CD4-positive, alpha-beta memory T cell (primary cell): ENCODE data around the gene KMT5C. TPM values are rescaled to one million over a fixed set of nuclear protein-coding genes. Genes with fewer than 3 reads are reported as not detected.

Source experiments
- CTCF ChIA-PET: fragments of 350-600 bp; sonication (Branson Sonifier 250); formaldehyde crosslinking; loops from one replicate; lab custom pipeline; 2021; ENCODE audit warnings: inconsistent platforms; ENCODE audit not compliant: partially characterized antibody; lab: Charles Lee
- POLR2A ChIA-PET: fragments of 350-600 bp; sonication (Branson Sonifier 250); formaldehyde crosslinking; loops from one replicate; lab custom pipeline; 2021; ENCODE audit not compliant: partially characterized antibody; lab: Charles Lee
- DNase-seq, 5 donors: peaks; one replicate each; pipeline versions ENCODE4 v3.0.0 to v3.0.0-alpha.2; 2020 to 2022; ENCODE audit warnings: mixed read lengths in 1 of 5
- H3K27ac ChIP-seq: one replicate; pipeline ENCODE4 v1.7.0; 2013; ENCODE audit warnings: low read depth, low read length
- H3K27me3 ChIP-seq: 2 replicates; pipeline ENCODE4 v1.7.0; 2013; ENCODE audit warnings: mild to moderate bottlenecking, low read length, moderate library complexity; ENCODE audit not compliant: insufficient read depth
- H3K36me3 ChIP-seq: 2 replicates; pipeline ENCODE4 v1.7.0; 2013; ENCODE audit warnings: mild to moderate bottlenecking, low read length, moderate library complexity; ENCODE audit not compliant: insufficient read depth
- H3K4me1 ChIP-seq: 2 replicates; pipeline ENCODE4 v1.7.0; 2013; ENCODE audit warnings: mild to moderate bottlenecking, low read length, moderate library complexity; ENCODE audit not compliant: insufficient read depth
- H3K4me3 ChIP-seq, 2 donors: one replicate each; pipeline ENCODE4 v1.7.0; 2013; ENCODE audit warnings: low read length in 2 of 2, mild to moderate bottlenecking in 1 of 2
- H3K9me3 ChIP-seq, 2 donors: one replicate each; pipeline ENCODE4 v1.7.0; 2013; ENCODE audit warnings: low read length in 2 of 2, control low read depth in 1 of 2; ENCODE audit not compliant: control insufficient read depth in 1 of 2
- H3K27ac Mint-ChIP-seq, 7 donors: one replicate each; pipeline ENCODE4 v1.8.0; 2020 to 2021; ENCODE audit warnings: mixed read lengths in 7 of 7, mild to moderate bottlenecking in 6 of 7, inconsistent platforms in 3 of 7, moderate library complexity in 3 of 7
- H3K27me3 Mint-ChIP-seq, 2 donors: one replicate each; pipeline ENCODE4 v1.8.0; 2020 to 2021; ENCODE audit warnings: mixed read lengths in 2 of 2
- H3K36me3 Mint-ChIP-seq, 2 donors: one replicate each; pipeline ENCODE4 v1.8.0; 2020 to 2021; ENCODE audit warnings: mixed read lengths in 2 of 2, inconsistent platforms in 1 of 2, mild to moderate bottlenecking in 1 of 2
- H3K4me1 Mint-ChIP-seq, 4 donors: one replicate each; pipeline ENCODE4 v1.8.0; 2020 to 2021; ENCODE audit warnings: mixed read lengths in 4 of 4, mild to moderate bottlenecking in 1 of 4
- H3K4me3 Mint-ChIP-seq, 8 donors: one replicate each; pipeline ENCODE4 v1.8.0; 2020 to 2021; ENCODE audit warnings: mixed read lengths in 8 of 8, mild to moderate bottlenecking in 7 of 8, moderate library complexity in 6 of 8, inconsistent platforms in 3 of 8
- H3K9me3 Mint-ChIP-seq, 8 donors: one replicate each; pipeline ENCODE4 v1.8.0; 2020 to 2021; ENCODE audit warnings: mixed read lengths in 8 of 8, mild to moderate bottlenecking in 5 of 8, inconsistent platforms in 3 of 8, moderate library complexity in 1 of 8
- intact Hi-C: fragments of 100-400 bp; cut with micrococcal nuclease; formaldehyde crosslinking; loops from one replicate; pipeline ENCODE4 v1.15.1; 2023
- polyA plus RNA-seq, 2 donors: library from polyadenylated mRNA; unstranded; fragments of 300-500 nt; fragmentation: Illumina TruSeq; gene quantifications; one replicate each; pipeline ENCODE4 v1.2.3, GENCODE V29; 2021
- total RNA-seq, 2 experiments: library from RNA; stranded (reverse); gene quantifications; one replicate each; pipeline ENCODE4 v1.2.3, GENCODE V29; 2021

Gene KMT5C
- total and polyA plus RNA-seq, 4 experiments from 2014 or later = 0.60 to 23.5 (median 12.3) TPM

- H3K27me3 Mint-ChIP-seq = no peaks in the 10 kb centered on the region
- H3K36me3 Mint-ChIP-seq = peaks cover 6 to 38% of the 10 kb centered on the region in 2 donors
- H3K9me3 Mint-ChIP-seq = no peaks in the 10 kb centered on the region
- Histone ChIP-seq H3K27me3 (no peaks in the 10 kb centered on the region), H3K4me1 (peaks cover 28% of the 10 kb centered on the region), H3K36me3 (peaks cover 30% of the 10 kb centered on the region), H3K27ac (no peak overlapping the region), H3K4me3 (no peak overlapping the region), H3K9me3 (no peaks in the 10 kb centered on the region)
- ChIA-PET POLR2A (interaction anchor here (2.9 to 12.9 kb wide), 2 partner anchors 9 to 13 kb away, joined by 15 to 247 read pairs; partner anchors contain the start of genes TMEM238 and UBE2S), CTCF (no interaction called here)
- peak overlapping the region in 1 of 7 donors; percentile 57 for H3K27ac Mint-ChIP-seq
- H3K4me3 Mint-ChIP-seq = peak overlapping the region in 1 of 8 donors; percentile 21
- H3K4me1 Mint-ChIP-seq = peaks cover 18 to 42% (median 26%) of the 10 kb centered on the region in 4 donors
- intact Hi-C loops = no loop called here
- DNase-seq = no peak
These were observed 53.4 kb downstream of the KMT5C start for GRCh38 chr19:55392820-55393761.

Other genes with a start within 250 kb of the KMT5C start
- 100 to 1,000 TPM; 165 TPM for gene PPP1R12C, start 222.2 kb upstream of the KMT5C start, total RNA-seq
- 1 to 10 TPM; 1.4 to 9.5 TPM for gene PPP1R12C, start 222.2 kb upstream of the KMT5C start, polyA plus RNA-seq
- gene TNNT1, start 190.7 kb upstream of the KMT5C start, total RNA-seq = not detected
- gene TNNT1, start 190.7 kb upstream of the KMT5C start, polyA plus RNA-seq = not detected
- gene TNNI3, start 182.1 kb upstream of the KMT5C start, total RNA-seq = not detected
- not detected for gene TNNI3, start 182.1 kb upstream of the KMT5C start, polyA plus RNA-seq
- gene DNAAF3, start 173.3 kb upstream of the KMT5C start, total RNA-seq = not detected
- under 1 TPM in 1 of 2 donors, not detected in 1; 0.93 TPM for gene DNAAF3, start 173.3 kb upstream of the KMT5C start, polyA plus RNA-seq
- gene SYT5, start 159.6 kb upstream of the KMT5C start, total RNA-seq = not detected
- gene SYT5, start 159.6 kb upstream of the KMT5C start, polyA plus RNA-seq = under 1 TPM; 0.29 to 0.59 TPM
- gene PTPRH, start 130.4 kb upstream of the KMT5C start, total RNA-seq = not detected
- gene PTPRH, start 130.4 kb upstream of the KMT5C start, polyA plus RNA-seq = not detected
- 10 to 100 TPM; 19.7 to 22.1 TPM for gene TMEM86B, start 111.1 kb upstream of the KMT5C start, total RNA-seq
- 1 to 10 TPM in 1 of 2 donors, not detected in 1; 3.5 TPM for gene TMEM86B, start 111.1 kb upstream of the KMT5C start, polyA plus RNA-seq
- gene PPP6R1, start 80.9 kb upstream of the KMT5C start, total RNA-seq = 100 to 1,000 TPM; 161 to 162 TPM
- 100 to 1,000 TPM in 1 of 2 donors, 10 to 100 TPM in 1; 22.9 to 107 TPM for gene PPP6R1, start 80.9 kb upstream of the KMT5C start, polyA plus RNA-seq
- gene HSPBP1, start 59.8 kb upstream of the KMT5C start, total RNA-seq = 10 to 100 TPM; 17.9 to 18.5 TPM
- gene HSPBP1, start 59.8 kb upstream of the KMT5C start, polyA plus RNA-seq = 10 to 100 TPM; 35.7 to 38.7 TPM
- 1 to 10 TPM; 1.4 to 1.7 TPM for gene BRSK1, start 55.9 kb upstream of the KMT5C start, total RNA-seq
- gene BRSK1, start 55.9 kb upstream of the KMT5C start, polyA plus RNA-seq = not detected
- gene TMEM150B, start 14.5 kb upstream of the KMT5C start, total RNA-seq = 1 to 10 TPM in 1 of 2 experiments, under 1 TPM in 1; 0.87 to 1.3 TPM
- gene TMEM150B, start 14.5 kb upstream of the KMT5C start, polyA plus RNA-seq = not detected
- under 1 TPM in 1 of 2 experiments, not detected in 1; 0.38 TPM for gene COX6B2, start 14.8 kb downstream of the KMT5C start, total RNA-seq
- gene COX6B2, start 14.8 kb downstream of the KMT5C start, polyA plus RNA-seq = not detected
- not detected for gene GARIN5B, start 23.4 kb downstream of the KMT5C start, total RNA-seq
- not detected for gene GARIN5B, start 23.4 kb downstream of the KMT5C start, polyA plus RNA-seq
- under 1 TPM; 0.32 to 0.47 TPM for gene IL11, start 30.6 kb downstream of the KMT5C start, total RNA-seq
- gene IL11, start 30.6 kb downstream of the KMT5C start, polyA plus RNA-seq = not detected
- not detected for gene TMEM190, start 37.0 kb downstream of the KMT5C start, total RNA-seq
- not detected for gene TMEM190, start 37.0 kb downstream of the KMT5C start, polyA plus RNA-seq
- 1 to 10 TPM; 9.6 to 9.9 TPM for gene TMEM238, start 44.4 kb downstream of the KMT5C start, total RNA-seq
- 1 to 10 TPM in 1 of 2 donors, not detected in 1; 2.4 TPM for gene TMEM238, start 44.4 kb downstream of the KMT5C start, polyA plus RNA-seq
- gene RPL28, start 46.1 kb downstream of the KMT5C start, total RNA-seq = 1,000 to 10,000 TPM; 3,136 to 3,159 TPM
- 100 to 1,000 TPM; 257 to 784 TPM for gene RPL28, start 46.1 kb downstream of the KMT5C start, polyA plus RNA-seq
- 10 to 100 TPM; 18.0 to 21.6 TPM for gene UBE2S, start 67.9 kb downstream of the KMT5C start, total RNA-seq
- gene UBE2S, start 67.9 kb downstream of the KMT5C start, polyA plus RNA-seq = 10 to 100 TPM; 24.2 to 25.4 TPM
- not detected for gene SHISA7, start 103.4 kb downstream of the KMT5C start, total RNA-seq
- gene SHISA7, start 103.4 kb downstream of the KMT5C start, polyA plus RNA-seq = not detected
- 10 to 100 TPM in 1 of 2 experiments, 1 to 10 TPM in 1; 9.9 to 13.7 TPM for gene ISOC2, start 121.8 kb downstream of the KMT5C start, total RNA-seq
- gene ISOC2, start 121.8 kb downstream of the KMT5C start, polyA plus RNA-seq = 10 to 100 TPM; 24.7 to 29.4 TPM
- gene C19orf85, start 124.9 kb downstream of the KMT5C start, total RNA-seq = not detected
- gene C19orf85, start 124.9 kb downstream of the KMT5C start, polyA plus RNA-seq = not detected
- gene ZNF628, start 136.7 kb downstream of the KMT5C start, total RNA-seq = 1 to 10 TPM; 8.1 to 9.1 TPM
- under 1 TPM in 1 of 2 donors, not detected in 1; 0.47 TPM for gene ZNF628, start 136.7 kb downstream of the KMT5C start, polyA plus RNA-seq
- 1 to 10 TPM; 2.7 to 3.1 TPM for gene NAT14, start 145.3 kb downstream of the KMT5C start, total RNA-seq
- 1 to 10 TPM; 2.6 to 3.2 TPM for gene NAT14, start 145.3 kb downstream of the KMT5C start, polyA plus RNA-seq
- under 1 TPM; 0.20 to 0.36 TPM for gene SSC5D, start 148.6 kb downstream of the KMT5C start, total RNA-seq
- not detected for gene SSC5D, start 148.6 kb downstream of the KMT5C start, polyA plus RNA-seq
- not detected for gene SBK2, start 197.3 kb downstream of the KMT5C start, total RNA-seq
- gene SBK2, start 197.3 kb downstream of the KMT5C start, polyA plus RNA-seq = not detected
- not detected for gene SBK3, start 205.7 kb downstream of the KMT5C start, total RNA-seq
- not detected for gene SBK3, start 205.7 kb downstream of the KMT5C start, polyA plus RNA-seq
- 1 to 10 TPM; 8.0 to 9.6 TPM for gene ZNF579, start 241.0 kb downstream of the KMT5C start, total RNA-seq
- gene ZNF579, start 241.0 kb downstream of the KMT5C start, polyA plus RNA-seq = under 1 TPM in 1 of 2 donors, not detected in 1; 0.62 TPM